HCT116 (cell line): ENCODE results near the gene SARM1. TPM values are rescaled to one million over a fixed set of nuclear protein-coding genes. Genes with fewer than 3 reads are reported as not detected.

Source experiments
- ATAC-seq: fragments of 200-7000 bp; cut with Tn5 transposase; 2 replicates; pipeline ENCODE4 v1.9.1; 2020; ENCODE audit warnings: mild to moderate bottlenecking, moderate library complexity
- BruUV-seq: library from RNA; stranded (reverse); fragments of 400-500 nt; replicated peaks from 2 replicates; lab custom pipeline; 2021; lab: Mats Ljungman, UMichigan
- CTCF ChIA-PET: fragments of 300-600 bp; sonication (Branson Sonifier 250); formaldehyde crosslinking; loops from one replicate; lab custom pipeline; 2021; ENCODE audit warnings: antibody characterized with exemption; lab: Charles Lee
- POLR2A ChIA-PET: fragments of 300-600, 350-600 bp; sonication (Branson Sonifier 250); formaldehyde crosslinking; loops from one replicate; lab custom pipeline; 2021; ENCODE audit warnings: antibody characterized with exemption; lab: Charles Lee
- RAD21 ChIA-PET, 2 experiments: fragments of 300-600 bp; sonication (Branson Sonifier 250); formaldehyde crosslinking; loops; one replicate each; lab custom pipeline; 2023; ENCODE audit warnings: low total read pairs in 2 of 2; ENCODE audit not compliant: uncharacterized antibody in 2 of 2, unreplicated experiment in 2 of 2, low non-redundant PET in 1 of 2; lab: Charles Lee
- DNase-seq: peaks from one replicate; pipeline ENCODE4 v3.0.0-alpha.2; 2010; ENCODE audit warnings: low read depth, low spot score
- H2AFZ ChIP-seq: fragments of 200-600 bp; shearing (Covaris generic), sonication (generic); 2 replicates; pipeline ENCODE4 v1.6.1; 2017; ENCODE audit warnings: low read depth, mixed run types, mixed read lengths, antibody characterized with exemption, low read length; ENCODE audit not compliant: poor library complexity, severe bottlenecking
- H3K27ac ChIP-seq: 2 replicates; pipeline ENCODE4 v1.5.1; 2012; ENCODE audit warnings: low read depth, low read length
- H3K27me3 ChIP-seq: fragments of 200-600 bp; sonication (generic); 2 replicates; pipeline ENCODE4 v1.6.1; 2016; ENCODE audit warnings: mixed run types, low read length, mixed read lengths; ENCODE audit not compliant: insufficient read depth
- H3K36me3 ChIP-seq, 2 experiments: fragments of 200-500 bp in 1 of 2; fragments of 200-600 bp in 1 of 2; sonication (Bioruptor generic) in 1 of 2; sonication (generic) in 1 of 2; 2 replicates each; pipeline versions ENCODE4 v1.5.1 to v1.6.1; 2014 to 2016; ENCODE audit warnings: low read length in 2 of 2, inconsistent platforms in 1 of 2, mixed read lengths in 1 of 2, mixed run types in 1 of 2; ENCODE audit not compliant: insufficient read depth in 2 of 2, control insufficient read depth in 1 of 2
- H3K4me1 ChIP-seq, 2 experiments: fragments of 200-600 bp in 1 of 2; sonication (generic) in 1 of 2; 2 replicates each; pipeline versions ENCODE4 v1.5.1 to v1.6.1; 2012 to 2017; ENCODE audit warnings: low read length in 2 of 2, inconsistent platforms in 1 of 2, mild to moderate bottlenecking in 1 of 2, mixed read lengths in 1 of 2, mixed run types in 1 of 2, moderate library complexity in 1 of 2; ENCODE audit not compliant: insufficient read depth in 2 of 2, control insufficient read depth in 1 of 2
- H3K4me2 ChIP-seq: fragments of 200-600 bp; sonication (generic); 2 replicates; pipeline ENCODE4 v1.6.1; 2017; ENCODE audit warnings: mixed run types, low read length, mixed read lengths
- H3K4me3 ChIP-seq, 2 experiments: fragments of 200-600 bp in 1 of 2; sonication (generic) in 1 of 2; replicated peaks in 1 of 2; 2 replicates each; pipeline ENCODE4 v1.5.1; 2011 to 2016; ENCODE audit warnings: low read length in 2 of 2, control low read depth in 1 of 2, low read depth in 1 of 2, mild to moderate bottlenecking in 1 of 2, mixed read lengths in 1 of 2, mixed run types in 1 of 2
- H3K79me2 ChIP-seq: fragments of 200-600 bp; sonication (generic); 2 replicates; pipeline ENCODE4 v1.6.1; 2017; ENCODE audit warnings: mild to moderate bottlenecking, mixed run types, low read length, moderate library complexity, mixed read lengths; ENCODE audit not compliant: insufficient read depth
- H3K9ac ChIP-seq: fragments of 200-600 bp; sonication (generic); 2 replicates; pipeline ENCODE4 v1.6.1; 2016; ENCODE audit warnings: low read length, mixed read lengths
- H3K9me2 ChIP-seq: fragments of 200-600 bp; sonication (generic), shearing (Covaris generic); 2 replicates; pipeline ENCODE4 v1.6.1; 2017; ENCODE audit warnings: mixed run types, mild to moderate bottlenecking, moderate library complexity; ENCODE audit not compliant: insufficient read depth
- H3K9me3 ChIP-seq, 2 experiments: fragments of 200-500 bp in 1 of 2; fragments of 200-600 bp in 1 of 2; sonication (Bioruptor generic) in 1 of 2; sonication (generic) in 1 of 2; 2 replicates each; pipeline ENCODE4 v1.6.1; 2014 to 2017; ENCODE audit warnings: low read length in 2 of 2, mixed read lengths in 2 of 2, inconsistent platforms in 1 of 2, low read depth in 1 of 2, mild to moderate bottlenecking in 1 of 2, mixed run types in 1 of 2, moderate library complexity in 1 of 2; ENCODE audit not compliant: control insufficient read depth in 1 of 2, insufficient read depth in 1 of 2
- H4K20me1 ChIP-seq: fragments of 200-600 bp; sonication (generic), shearing (Covaris generic); 2 replicates; pipeline ENCODE4 v1.6.1; 2017; ENCODE audit warnings: mixed run types, mild to moderate bottlenecking, moderate library complexity; ENCODE audit not compliant: insufficient read depth
- CEBPB ChIP-seq: IDR thresholded peaks from 2 replicates; pipeline ENCODE4 v1.6.1; 2012; ENCODE audit warnings: low read depth
- CTCF ChIP-seq, 3 experiments: fragments of 200-600 bp in 1 of 3; sonication (generic) in 1 of 3; IDR thresholded peaks in 2 of 3; conservative IDR thresholded peaks in 1 of 3; 2 replicates each; pipeline ENCODE4 v1.5.1; 2012 to 2017; ENCODE audit warnings: low read depth in 2 of 3, low read length in 2 of 3, antibody characterized with exemption in 1 of 3, borderline replicate concordance in 1 of 3, control low read depth in 1 of 3, mild to moderate bottlenecking in 1 of 3, mixed read lengths in 1 of 3, mixed run types in 1 of 3, moderate library complexity in 1 of 3; ENCODE audit not compliant: insufficient read depth in 1 of 3
- EGR1 ChIP-seq: IDR thresholded peaks from 2 replicates; pipeline ENCODE4 v1.6.1; 2012; ENCODE audit warnings: low read depth
- FOSL1 ChIP-seq: IDR thresholded peaks from 2 replicates; pipeline ENCODE4 v1.6.1; 2012; ENCODE audit warnings: low read depth
- JUND ChIP-seq: IDR thresholded peaks from 2 replicates; pipeline ENCODE4 v1.6.1; 2012
- MAX ChIP-seq: IDR thresholded peaks from 2 replicates; pipeline ENCODE4 v1.6.1; 2012
- POLR2A ChIP-seq: IDR thresholded peaks from 2 replicates; pipeline ENCODE4 v1.7.0; 2011; ENCODE audit warnings: borderline replicate concordance; ENCODE audit not compliant: insufficient read depth, insufficient read length; ENCODE audit errors: extremely low read depth
- POLR2AphosphoS5 ChIP-seq: IDR thresholded peaks from 2 replicates; pipeline ENCODE4 v1.6.1; 2011; ENCODE audit warnings: mild to moderate bottlenecking, low read depth, low read length, moderate library complexity
- SIN3A ChIP-seq: IDR thresholded peaks from 2 replicates; pipeline ENCODE4 v1.6.1; 2012; ENCODE audit warnings: low read depth
- SRF ChIP-seq: IDR thresholded peaks from 2 replicates; pipeline ENCODE4 v1.6.1; 2012; ENCODE audit warnings: low read depth
- YY1 ChIP-seq: IDR thresholded peaks from 2 replicates; pipeline ENCODE4 v1.6.1; 2011; ENCODE audit warnings: low read length, low read depth, moderate library complexity, mild to moderate bottlenecking; ENCODE audit not compliant: insufficient replicate concordance; ENCODE audit errors: extremely low read depth
- ZBTB33 ChIP-seq: IDR thresholded peaks from 2 replicates; pipeline ENCODE4 v1.6.1; 2011; ENCODE audit warnings: mild to moderate bottlenecking, low read length, moderate library complexity; ENCODE audit not compliant: insufficient replicate concordance; ENCODE audit errors: extremely low read depth
- ZFX ChIP-seq: fragments of 450-650 bp; IDR thresholded peaks from 2 replicates; pipeline ENCODE4 v1.6.1; 2017
- ZNF274 ChIP-seq: fragments of 200-500 bp; sonication (Bioruptor generic); IDR thresholded peaks from 2 replicates; pipeline ENCODE4 v1.6.1; 2014; ENCODE audit warnings: mild to moderate bottlenecking, low read depth, low read length, inconsistent platforms
- intact Hi-C: fragments of 100-400 bp; cut with micrococcal nuclease; formaldehyde crosslinking; loops from 2 replicates; pipeline ENCODE4 v1.10.0; 2022
- total RNA-seq: library from RNA; stranded (reverse); gene quantifications from one replicate; pipeline ENCODE4 v1.2.1, GENCODE V29; 2021; ENCODE audit not compliant: unreplicated experiment

Gene SARM1
- total RNA-seq, 1 experiment from 2014 or later, result 1.3 TPM

GRCh38 chr17:28367641-28368305, 3.7 kb upstream of the SARM1 start:
- H3K9ac ChIP-seq, result no peak overlapping the region
- no peak for ATAC-seq
- no peaks in the 10 kb centered on the region for H3K36me3 ChIP-seq
- ChIA-PET POLR2A (interaction anchor here (1.0 to 1.3 kb wide), 2 partner anchors 10 kb away, joined by 3 read pairs; partner anchors contain the start of gene POLDIP2), CTCF (interaction anchor here (1.7 kb wide), 1 partner anchor 49 kb away, joined by 4 read pairs; no protein-coding TSS in a partner anchor), RAD21 (no interaction called here)
- no peak overlapping the region for H3K27ac ChIP-seq
- H2AFZ ChIP-seq, result no peak overlapping the region
- TF ChIP-seq ZBTB33 (no peak), EGR1 (no peak), YY1 (no peak), SIN3A (no peak), POLR2AphosphoS5 (no peak), JUND (no peak), CEBPB (no peak), FOSL1 (no peak), POLR2A (no peak), MAX (no peak), CTCF (IDR thresholded peaks at IDR 0.05 in 2 of 3, conservative IDR thresholded peaks at IDR 0.05 in 1 of 3; ENCODE audit: borderline replicate concordance in 1 of 3, insufficient read depth in 1 of 3, low read depth in 2 of 3, low read length in 2 of 3) (no peak), ZNF274 (no peak), ZFX (no peak), SRF (no peak)
- no TSS peak for BruUV-seq
- no peak overlapping the region for H3K4me2 ChIP-seq
- no peaks in the 10 kb centered on the region for H3K9me3 ChIP-seq
- no peaks in the 10 kb centered on the region for H3K9me2 ChIP-seq
- H3K4me3 ChIP-seq, result no peak overlapping the region
- peaks cover 11 to 20% of the 10 kb centered on the region in 2 experiments; a peak in 3 of 4 replicates for H3K4me1 ChIP-seq
- no peak for DNase-seq
- no peaks in the 10 kb centered on the region for H3K79me2 ChIP-seq
- no peaks in the 10 kb centered on the region for H3K27me3 ChIP-seq
- no peaks in the 10 kb centered on the region for H4K20me1 ChIP-seq
- intact Hi-C loops, result no loop called here
